Fibroblast of peridontal ligament (primary cell): ENCODE measurements around the gene PRSS57.

Experiments used
- DNase-seq: peaks from one replicate; pipeline ENCODE4 v3.0.0-alpha.2; 2010; ENCODE audit errors: extremely low read depth

PRSS57 gene

GRCh38 chr19:652467-653389 lies 42.5 kb downstream of the PRSS57 start:
- no peak for DNase-seq

GRCh38 chr19:651991-652390 lies 43.3 kb downstream of the PRSS57 start:
- DNase-seq, result no peak

- DNase-seq, result no peak
These were observed 44.0 kb downstream of the PRSS57 start for GRCh38 chr19:651114-651818.

- DNase-seq, result no peak
These were observed 45.1 kb downstream of the PRSS57 start for GRCh38 chr19:650121-650520.

GRCh38 chr19:648904-649801 lies 46.1 kb downstream of the PRSS57 start:
- DNase-seq, result no peak

- DNase-seq, result no peak
These were observed 46.9 kb downstream of the PRSS57 start for GRCh38 chr19:648305-648704.

- DNase-seq, result no peak
These were observed 47.5 kb downstream of the PRSS57 start for GRCh38 chr19:647566-648284.

GRCh38 chr19:646779-647565 lies 48.3 kb downstream of the PRSS57 start:
- DNase-seq, result no peak

- DNase-seq, result no peak
These were observed 49.1 kb downstream of the PRSS57 start for GRCh38 chr19:645912-646778.

- no peak for DNase-seq
These were observed 50.5 kb downstream of the PRSS57 start for GRCh38 chr19:644789-645188.

- DNase-seq, result no peak
These were observed 50.9 kb downstream of the PRSS57 start for GRCh38 chr19:644363-644762.

- DNase-seq, result no peak
These were observed 51.5 kb downstream of the PRSS57 start for GRCh38 chr19:643736-644135.

- DNase-seq, result no peak
These were observed 52.2 kb downstream of the PRSS57 start for GRCh38 chr19:642767-643727.

- DNase-seq, result no peak
These were observed 53.5 kb downstream of the PRSS57 start for GRCh38 chr19:641702-642101.

GRCh38 chr19:640606-641189 lies 54.6 kb downstream of the PRSS57 start:
- no peak for DNase-seq

- no peak for DNase-seq
These were observed 55.1 kb downstream of the PRSS57 start for GRCh38 chr19:640161-640558.

- peak; percentile 55 for DNase-seq
These were observed 55.7 kb downstream of the PRSS57 start, which contains the start of gene FGF22 for GRCh38 chr19:639253-640160. Gene FGF22 (plus strand): TSS chr19:639879. CDS start chr19:639926, 47 bp downstream.
